K562 (cell line): ENCODE results near the gene PLP2. TPM values are rescaled to one million over a fixed set of nuclear protein-coding genes. Genes with fewer than 3 reads are reported as not detected.

ENCODE experiments used
- BMI1 ChIP-seq: fragments of 150-350 bp; IDR thresholded peaks from 2 replicates; pipeline ENCODE4 v1.6.1; 2014; ENCODE audit warnings: low read length
- CEBPG ChIP-seq, 3 experiments: fragments of 200-800 bp in 1 of 3; sonication (Bioruptor generic) in 1 of 3; sonication (generic) in 1 of 3; formaldehyde crosslinking in 1 of 3; IDR thresholded peaks in 2 of 3; conservative IDR thresholded peaks in 1 of 3; 2 replicates each; pipeline versions ENCODE4 v1.6.1 to v1.8.0; 2016 to 2022; ENCODE audit warnings: missing compliant biosample characterization in 2 of 3, missing genetic modification characterization in 2 of 3, mild to moderate bottlenecking in 1 of 3, missing genetic modification reagents in 1 of 3
- FOXM1 ChIP-seq, 2 experiments: fragments of 450-650 bp in 1 of 2; sonication (generic) in 1 of 2; formaldehyde crosslinking in 1 of 2; IDR thresholded peaks; 2 replicates each; pipeline versions ENCODE4 v1.6.1 to v1.9.0; 2017 to 2022; ENCODE audit warnings: low read depth in 2 of 2, mild to moderate bottlenecking in 2 of 2, missing genetic modification reagents in 1 of 2, moderate library complexity in 1 of 2
- HDGF ChIP-seq: fragments of 450-650 bp; IDR thresholded peaks from 2 replicates; pipeline ENCODE4 v1.6.1; 2016
- KLF6 ChIP-seq: fragments of 250-450 bp; sonication (Bioruptor Pico); IDR thresholded peaks from 2 replicates; pipeline ENCODE4 v1.4.0; 2020; ENCODE audit warnings: mild to moderate bottlenecking, moderate library complexity, borderline replicate concordance
- MAFG ChIP-seq: fragments of 450-650 bp; conservative IDR thresholded peaks from 2 replicates; pipeline ENCODE4 v1.6.1; 2016; ENCODE audit warnings: missing genetic modification characterization, missing compliant biosample characterization
- MIER1 ChIP-seq: fragments of 450-650 bp; IDR thresholded peaks from 2 replicates; pipeline ENCODE4 v1.6.1; 2016; ENCODE audit warnings: antibody characterized with exemption, mild to moderate bottlenecking, low read depth
- NFE2 ChIP-seq: IDR thresholded peaks from 2 replicates; pipeline ENCODE4 v1.6.1; 2014; ENCODE audit warnings: antibody characterized with exemption, low read depth
- NFE2L1 ChIP-seq: fragments of 450-650 bp; IDR thresholded peaks from 2 replicates; pipeline ENCODE4 v1.6.1; 2016; ENCODE audit warnings: missing genetic modification characterization, low read depth, mild to moderate bottlenecking, missing compliant biosample characterization, moderate library complexity, borderline replicate concordance
- PCBP2 ChIP-seq: fragments of 200-400 bp; formaldehyde crosslinking; IDR thresholded peaks from 2 replicates; pipeline ENCODE4 v1.6.1; 2018; ENCODE audit warnings: low read length, low read depth, mild to moderate bottlenecking, moderate library complexity; ENCODE audit not compliant: poor library complexity, severe bottlenecking
- RAD21 ChIP-seq, 2 experiments: fragments of 250-450 bp in 1 of 2; fragments of 450-650 bp in 1 of 2; sonication (Bioruptor Pico) in 1 of 2; formaldehyde crosslinking in 1 of 2; IDR thresholded peaks in 1 of 2; conservative IDR thresholded peaks in 1 of 2; 2 replicates each; pipeline versions ENCODE4 v1.4.0 to v1.8.0; 2020 to 2022; ENCODE audit warnings: mild to moderate bottlenecking in 2 of 2, moderate library complexity in 1 of 2
- RBM39 ChIP-seq: fragments of 200-400 bp; formaldehyde crosslinking; optimal IDR thresholded peaks from 2 replicates; pipeline ENCODE3; 2018; ENCODE audit warnings: low read depth, low read length
- SAFB2 ChIP-seq: fragments of 200-400 bp; formaldehyde crosslinking; IDR thresholded peaks from 2 replicates; pipeline ENCODE4 v1.6.1; 2018; ENCODE audit warnings: borderline replicate concordance, low read length, low read depth, moderate library complexity; ENCODE audit not compliant: severe bottlenecking
- SMC3 ChIP-seq: conservative IDR thresholded peaks from 2 replicates; pipeline ENCODE4 v1.6.1; 2011; ENCODE audit warnings: low read depth, low read length, improper control_type of control experiment; ENCODE audit not compliant: insufficient read depth
- TARDBP ChIP-seq: fragments of 450-650 bp; IDR thresholded peaks from 2 replicates; pipeline ENCODE4 v1.6.1; 2016
- TEAD1 ChIP-seq, 2 experiments: fragments of 450-650 bp in 1 of 2; sonication (generic) in 1 of 2; formaldehyde crosslinking; IDR thresholded peaks; 2 replicates each; pipeline versions ENCODE4 v1.4.0 to v1.8.0; 2020 to 2022; ENCODE audit warnings: mild to moderate bottlenecking in 2 of 2, missing genetic modification reagents in 1 of 2
- polyA plus RNA-seq, 8 experiments: library from polyadenylated mRNA; depleted of rRNA in 4 of 8; stranded (reverse) in 5 of 8; unstranded in 3 of 8; fragments of >200 nt; fragmentation: Nextera tagmentation in 2 of 8; fragmentation: Illumina TruSeq in 1 of 8; extraction: Ambion mirVana in 2 of 8; extraction: Trizol in 1 of 8; gene quantifications; 2 replicates each; pipeline versions ENCODE4 v1.2.1 to v1.2.3, GENCODE V29; 2011 to 2014; ENCODE audit warnings: inconsistent platforms in 1 of 8, missing spikeins in 1 of 8
- total RNA-seq, 7 experiments: library from RNA; depleted of rRNA in 6 of 7; stranded (reverse); fragments of >200 nt in 6 of 7; fragmentation: Illumina TruSeq in 2 of 7; extraction: Trizol in 2 of 7; gene quantifications; 2 replicates each; pipeline versions ENCODE4 v1.2.1 to v1.2.3, GENCODE V29; 2011 to 2021; ENCODE audit warnings: low replicate concordance in 1 of 7
- TF ChIP-seq, protein P1 (sequence below): sonication (generic); formaldehyde crosslinking; IDR thresholded peaks from 2 replicates; pipeline ENCODE4 v1.8.0; 2022; ENCODE audit warnings: mild to moderate bottlenecking, missing genetic modification reagents
- TF ChIP-seq, protein P2 (sequence below): sonication (generic); formaldehyde crosslinking; IDR thresholded peaks from 2 replicates; pipeline ENCODE4 v1.5.0; 2020; ENCODE audit warnings: missing genetic modification reagents
- TF ChIP-seq, protein P3 (sequence below): fragments of 450-650 bp; IDR thresholded peaks from 2 replicates; pipeline ENCODE4 v1.6.1; 2018; ENCODE audit warnings: mild to moderate bottlenecking, low read depth; ENCODE audit not compliant: partially characterized antibody

The PLP2 gene
- total and polyA plus RNA-seq, 9 of the 15 experiments (the other 6 are each of a cell fraction or from before 2014, with no cell fraction given), result 34.7 to 236 (median 112) TPM

DNA sequence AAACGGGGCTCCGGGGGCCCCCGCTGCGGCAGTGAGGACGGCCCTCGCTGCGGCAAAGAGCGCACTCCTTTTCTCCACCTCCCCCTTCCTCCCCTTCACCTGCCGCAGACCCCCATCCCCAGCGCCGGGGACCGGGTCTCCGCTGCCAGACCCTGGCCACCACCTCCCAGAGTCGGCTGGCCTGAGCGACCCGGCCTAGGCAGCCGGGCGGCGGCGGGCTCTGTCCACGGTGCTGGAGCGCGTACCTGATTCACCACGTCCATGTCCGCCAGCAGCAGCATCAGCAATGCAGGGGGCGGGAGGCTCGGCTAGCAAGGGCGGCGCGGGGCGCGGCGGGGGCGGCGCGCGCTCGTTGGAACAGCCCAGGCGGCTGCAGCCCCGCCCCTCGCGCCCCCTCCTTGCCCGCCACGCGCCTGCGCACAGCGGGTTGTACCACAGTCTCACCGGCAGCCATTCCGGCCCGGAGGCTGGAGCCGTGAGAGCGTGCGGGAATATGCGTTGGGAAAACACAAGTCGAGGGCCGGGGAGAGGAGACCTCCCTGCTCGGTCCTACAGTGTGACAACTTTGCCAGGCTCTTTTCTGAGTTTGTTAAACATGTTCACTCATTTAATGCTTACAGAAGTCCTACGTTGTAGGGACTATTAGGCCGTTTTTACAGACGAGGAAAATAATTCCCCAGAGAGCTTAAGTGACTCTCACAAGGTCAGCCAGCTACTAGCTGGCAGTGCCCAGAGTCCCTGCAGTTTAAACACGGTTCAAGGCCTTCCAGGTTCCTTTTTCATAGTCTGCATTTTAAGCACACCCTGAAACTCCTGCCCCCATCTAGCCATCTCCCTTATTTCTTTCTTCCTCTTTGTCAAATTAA lies 28.4 kb downstream of the PLP2 start, which contains the start of gene SYP (continued):
- TF ChIP-seq, protein P1, sequence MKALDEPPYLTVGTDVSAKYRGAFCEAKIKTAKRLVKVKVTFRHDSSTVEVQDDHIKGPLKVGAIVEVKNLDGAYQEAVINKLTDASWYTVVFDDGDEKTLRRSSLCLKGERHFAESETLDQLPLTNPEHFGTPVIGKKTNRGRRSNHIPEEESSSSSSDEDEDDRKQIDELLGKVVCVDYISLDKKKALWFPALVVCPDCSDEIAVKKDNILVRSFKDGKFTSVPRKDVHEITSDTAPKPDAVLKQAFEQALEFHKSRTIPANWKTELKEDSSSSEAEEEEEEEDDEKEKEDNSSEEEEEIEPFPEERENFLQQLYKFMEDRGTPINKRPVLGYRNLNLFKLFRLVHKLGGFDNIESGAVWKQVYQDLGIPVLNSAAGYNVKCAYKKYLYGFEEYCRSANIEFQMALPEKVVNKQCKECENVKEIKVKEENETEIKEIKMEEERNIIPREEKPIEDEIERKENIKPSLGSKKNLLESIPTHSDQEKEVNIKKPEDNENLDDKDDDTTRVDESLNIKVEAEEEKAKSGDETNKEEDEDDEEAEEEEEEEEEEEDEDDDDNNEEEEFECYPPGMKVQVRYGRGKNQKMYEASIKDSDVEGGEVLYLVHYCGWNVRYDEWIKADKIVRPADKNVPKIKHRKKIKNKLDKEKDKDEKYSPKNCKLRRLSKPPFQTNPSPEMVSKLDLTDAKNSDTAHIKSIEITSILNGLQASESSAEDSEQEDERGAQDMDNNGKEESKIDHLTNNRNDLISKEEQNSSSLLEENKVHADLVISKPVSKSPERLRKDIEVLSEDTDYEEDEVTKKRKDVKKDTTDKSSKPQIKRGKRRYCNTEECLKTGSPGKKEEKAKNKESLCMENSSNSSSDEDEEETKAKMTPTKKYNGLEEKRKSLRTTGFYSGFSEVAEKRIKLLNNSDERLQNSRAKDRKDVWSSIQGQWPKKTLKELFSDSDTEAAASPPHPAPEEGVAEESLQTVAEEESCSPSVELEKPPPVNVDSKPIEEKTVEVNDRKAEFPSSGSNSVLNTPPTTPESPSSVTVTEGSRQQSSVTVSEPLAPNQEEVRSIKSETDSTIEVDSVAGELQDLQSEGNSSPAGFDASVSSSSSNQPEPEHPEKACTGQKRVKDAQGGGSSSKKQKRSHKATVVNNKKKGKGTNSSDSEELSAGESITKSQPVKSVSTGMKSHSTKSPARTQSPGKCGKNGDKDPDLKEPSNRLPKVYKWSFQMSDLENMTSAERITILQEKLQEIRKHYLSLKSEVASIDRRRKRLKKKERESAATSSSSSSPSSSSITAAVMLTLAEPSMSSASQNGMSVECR (CRISPR knock-in tag), result peak; percentile 98
- TF ChIP-seq MIER1 (peak; percentile 91), NFE2L1 (tag) (no peak), HDGF (no peak), SMC3 (no peak), TEAD1 (CRISPR knock-in tag; IDR thresholded peaks at IDR 0.05) (peak in 1 of 2 experiments; percentile 90; a peak in 1 of 4 replicates), KLF6 (CRISPR knock-in tag) (no peak), FOXM1 (IDR thresholded peaks at IDR 0.05; ENCODE audit: low read depth) (no peak), FOXM1 (CRISPR knock-in tag; IDR thresholded peaks at IDR 0.05; ENCODE audit: low read depth) (peak; percentile 83; the same call in 1 of the 2 replicates), RBM39 (no peak), TARDBP (peak; percentile 73; the same call in 1 of the 2 replicates), NFE2 (no peak), RAD21 (CRISPR knock-in tag; conservative IDR thresholded peaks at IDR 0.05 in 1 of 2, IDR thresholded peaks at IDR 0.05 in 1 of 2) (peak in 1 of 2 experiments; percentile 27; a peak in 2 of 4 replicates), BMI1 (no peak), PCBP2 (no peak), MAFG (tag) (no peak), CEBPG (CRISPR knock-in tag; IDR thresholded peaks at IDR 0.05) (no peak), CEBPG (tag; conservative IDR thresholded peaks at IDR 0.05 in 1 of 2, IDR thresholded peaks at IDR 0.05 in 1 of 2) (no peak), SAFB2 (no peak)
- TF ChIP-seq, protein P2, sequence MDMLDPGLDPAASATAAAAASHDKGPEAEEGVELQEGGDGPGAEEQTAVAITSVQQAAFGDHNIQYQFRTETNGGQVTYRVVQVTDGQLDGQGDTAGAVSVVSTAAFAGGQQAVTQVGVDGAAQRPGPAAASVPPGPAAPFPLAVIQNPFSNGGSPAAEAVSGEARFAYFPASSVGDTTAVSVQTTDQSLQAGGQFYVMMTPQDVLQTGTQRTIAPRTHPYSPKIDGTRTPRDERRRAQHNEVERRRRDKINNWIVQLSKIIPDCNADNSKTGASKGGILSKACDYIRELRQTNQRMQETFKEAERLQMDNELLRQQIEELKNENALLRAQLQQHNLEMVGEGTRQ (CRISPR knock-in tag), result no peak
- TF ChIP-seq, protein P3, sequence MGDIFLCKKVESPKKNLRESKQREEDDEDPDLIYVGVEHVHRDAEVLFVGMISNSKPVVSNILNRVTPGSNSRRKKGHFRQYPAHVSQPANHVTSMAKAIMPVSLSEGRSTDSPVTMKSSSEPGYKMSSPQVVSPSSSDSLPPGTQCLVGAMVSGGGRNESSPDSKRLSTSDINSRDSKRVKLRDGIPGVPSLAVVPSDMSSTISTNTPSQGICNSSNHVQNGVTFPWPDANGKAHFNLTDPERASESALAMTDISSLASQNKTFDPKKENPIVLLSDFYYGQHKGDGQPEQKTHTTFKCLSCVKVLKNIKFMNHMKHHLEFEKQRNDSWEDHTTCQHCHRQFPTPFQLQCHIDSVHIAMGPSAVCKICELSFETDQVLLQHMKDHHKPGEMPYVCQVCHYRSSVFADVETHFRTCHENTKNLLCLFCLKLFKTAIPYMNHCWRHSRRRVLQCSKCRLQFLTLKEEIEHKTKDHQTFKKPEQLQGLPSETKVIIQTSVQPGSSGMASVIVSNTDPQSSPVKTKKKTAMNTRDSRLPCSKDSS, result no peak
